Cardiac muscle cell (in vitro differentiated cells and primary cell): ENCODE data around the gene MCTP1. TPM values are rescaled to one million over a fixed set of nuclear protein-coding genes. Genes with fewer than 3 reads are reported as not detected.
A peak's percentile ranks its signal among the peaks of the same experiment; 100 is the strongest.

Experiments
- DNase-seq, 2 donors: peaks; one replicate each; pipeline versions ENCODE4 v3.0.0 to v3.0.0-alpha.2; 2010 to 2017; ENCODE audit warnings: low read depth in 1 of 2, low spot score in 1 of 2
- H3K27ac ChIP-seq: fragments of 200-600 bp; sonication (generic); 2 replicates; pipeline ENCODE4 v1.5.1; 2016
- H3K27me3 ChIP-seq: fragments of 200-600 bp; sonication (generic); 2 replicates; pipeline ENCODE4 v1.6.0; 2016; ENCODE audit warnings: control low read depth
- H3K36me3 ChIP-seq: fragments of 200-600 bp; sonication (generic); 2 replicates; pipeline ENCODE4 v1.5.1; 2016; ENCODE audit warnings: control low read depth
- H3K4me1 ChIP-seq: fragments of 200-600 bp; sonication (generic); 2 replicates; pipeline ENCODE4 v1.8.1; 2017; ENCODE audit warnings: low read depth, mild to moderate bottlenecking, mixed run types
- H3K4me3 ChIP-seq: fragments of 200-600 bp; sonication (generic); 2 replicates; pipeline ENCODE4 v1.5.1; 2016; ENCODE audit warnings: mild to moderate bottlenecking
- H3K9me3 ChIP-seq: fragments of 200-600 bp; sonication (generic); 2 replicates; pipeline ENCODE4 v1.5.1; 2017; ENCODE audit warnings: low read depth, mild to moderate bottlenecking, control low read depth
- polyA plus RNA-seq: library from polyadenylated mRNA; unstranded; fragments of >200 nt; fragmentation: Nextera tagmentation; extraction: Ambion mirVana; gene quantifications from 2 replicates; pipeline ENCODE4 v1.2.1, GENCODE V29; 2016
- total RNA-seq: library from RNA; depleted of rRNA; stranded (reverse); fragments of >200 nt; gene quantifications from 2 replicates; pipeline ENCODE4 v1.2.3, GENCODE V29; 2016
- TF ChIP-seq, protein P1 (sequence below): IDR thresholded peaks from 2 replicates; pipeline ENCODE4 v1.5.1; 2012; ENCODE audit warnings: low read depth, mild to moderate bottlenecking, low read length

MCTP1 gene
- total and polyA plus RNA-seq, 2 experiments from 2014 or later = 1.4 TPM; not detected in 1

DNA sequence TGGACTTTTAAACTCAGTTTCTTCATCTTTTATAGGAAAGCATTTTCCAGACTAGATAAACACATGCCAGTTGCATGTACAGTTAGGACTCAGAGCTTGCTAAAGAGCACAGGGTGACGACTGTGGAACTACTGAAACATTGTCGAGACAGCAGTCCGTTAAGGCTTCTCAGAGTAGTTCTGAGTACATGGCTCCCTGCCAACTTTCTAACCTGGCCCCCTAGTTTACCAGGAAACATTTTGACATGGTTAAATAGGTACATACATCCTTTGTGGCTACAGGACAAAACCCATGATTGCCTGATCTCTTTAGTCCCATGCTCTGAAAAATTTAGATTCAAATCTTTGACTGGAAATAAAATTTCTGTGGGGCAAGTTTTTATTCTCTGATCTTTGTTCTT lies 536.7 kb downstream of the MCTP1 start:
- Histone ChIP-seq H3K4me3 (no peak overlapping the region), H3K27ac (no peak overlapping the region), H3K36me3 (no peaks in the 10 kb centered on the region), H3K4me1 (peaks cover 4% of the 10 kb centered on the region), H3K27me3 (no peaks in the 10 kb centered on the region), H3K9me3 (no peaks in the 10 kb centered on the region)
- DNase-seq = no peak
- TF ChIP-seq, protein P1, sequence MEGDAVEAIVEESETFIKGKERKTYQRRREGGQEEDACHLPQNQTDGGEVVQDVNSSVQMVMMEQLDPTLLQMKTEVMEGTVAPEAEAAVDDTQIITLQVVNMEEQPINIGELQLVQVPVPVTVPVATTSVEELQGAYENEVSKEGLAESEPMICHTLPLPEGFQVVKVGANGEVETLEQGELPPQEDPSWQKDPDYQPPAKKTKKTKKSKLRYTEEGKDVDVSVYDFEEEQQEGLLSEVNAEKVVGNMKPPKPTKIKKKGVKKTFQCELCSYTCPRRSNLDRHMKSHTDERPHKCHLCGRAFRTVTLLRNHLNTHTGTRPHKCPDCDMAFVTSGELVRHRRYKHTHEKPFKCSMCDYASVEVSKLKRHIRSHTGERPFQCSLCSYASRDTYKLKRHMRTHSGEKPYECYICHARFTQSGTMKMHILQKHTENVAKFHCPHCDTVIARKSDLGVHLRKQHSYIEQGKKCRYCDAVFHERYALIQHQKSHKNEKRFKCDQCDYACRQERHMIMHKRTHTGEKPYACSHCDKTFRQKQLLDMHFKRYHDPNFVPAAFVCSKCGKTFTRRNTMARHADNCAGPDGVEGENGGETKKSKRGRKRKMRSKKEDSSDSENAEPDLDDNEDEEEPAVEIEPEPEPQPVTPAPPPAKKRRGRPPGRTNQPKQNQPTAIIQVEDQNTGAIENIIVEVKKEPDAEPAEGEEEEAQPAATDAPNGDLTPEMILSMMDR = no peak

- TF ChIP-seq, protein P1 = no peak
- no peaks in the 10 kb centered on the region for H3K9me3 ChIP-seq
- no peak for DNase-seq
- no peaks in the 10 kb centered on the region for H3K27me3 ChIP-seq
- peaks cover 4% of the 10 kb centered on the region for H3K4me1 ChIP-seq
- no peak overlapping the region for H3K27ac ChIP-seq
- H3K4me3 ChIP-seq = no peak overlapping the region
- H3K36me3 ChIP-seq = no peaks in the 10 kb centered on the region
These were observed 537.5 kb downstream of the MCTP1 start for GRCh38 chr5:94747371-94747770.

DNA sequence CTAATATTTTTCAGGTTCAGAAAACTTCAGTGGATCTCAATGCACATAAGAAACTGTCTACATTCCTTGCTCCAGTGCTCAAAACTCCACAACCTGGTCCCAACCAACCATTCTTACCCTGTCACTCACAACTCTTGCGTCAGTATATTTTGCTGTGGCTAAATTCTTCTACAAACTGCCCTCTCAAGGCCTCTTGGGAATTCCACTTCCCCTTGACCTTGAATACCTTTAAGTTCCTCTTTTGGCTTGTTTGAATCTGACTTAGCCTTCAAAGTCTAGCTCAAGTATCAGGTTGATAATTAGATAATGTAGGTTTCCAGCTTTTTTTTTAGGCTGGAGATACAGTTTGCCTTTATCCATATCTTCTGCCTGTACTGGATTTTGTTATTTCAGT lies 538.2 kb downstream of the MCTP1 start:
- H3K36me3 ChIP-seq = no peaks in the 10 kb centered on the region
- H3K27ac ChIP-seq = no peak overlapping the region
- peak; percentile 25 to 32 for DNase-seq

DNA sequence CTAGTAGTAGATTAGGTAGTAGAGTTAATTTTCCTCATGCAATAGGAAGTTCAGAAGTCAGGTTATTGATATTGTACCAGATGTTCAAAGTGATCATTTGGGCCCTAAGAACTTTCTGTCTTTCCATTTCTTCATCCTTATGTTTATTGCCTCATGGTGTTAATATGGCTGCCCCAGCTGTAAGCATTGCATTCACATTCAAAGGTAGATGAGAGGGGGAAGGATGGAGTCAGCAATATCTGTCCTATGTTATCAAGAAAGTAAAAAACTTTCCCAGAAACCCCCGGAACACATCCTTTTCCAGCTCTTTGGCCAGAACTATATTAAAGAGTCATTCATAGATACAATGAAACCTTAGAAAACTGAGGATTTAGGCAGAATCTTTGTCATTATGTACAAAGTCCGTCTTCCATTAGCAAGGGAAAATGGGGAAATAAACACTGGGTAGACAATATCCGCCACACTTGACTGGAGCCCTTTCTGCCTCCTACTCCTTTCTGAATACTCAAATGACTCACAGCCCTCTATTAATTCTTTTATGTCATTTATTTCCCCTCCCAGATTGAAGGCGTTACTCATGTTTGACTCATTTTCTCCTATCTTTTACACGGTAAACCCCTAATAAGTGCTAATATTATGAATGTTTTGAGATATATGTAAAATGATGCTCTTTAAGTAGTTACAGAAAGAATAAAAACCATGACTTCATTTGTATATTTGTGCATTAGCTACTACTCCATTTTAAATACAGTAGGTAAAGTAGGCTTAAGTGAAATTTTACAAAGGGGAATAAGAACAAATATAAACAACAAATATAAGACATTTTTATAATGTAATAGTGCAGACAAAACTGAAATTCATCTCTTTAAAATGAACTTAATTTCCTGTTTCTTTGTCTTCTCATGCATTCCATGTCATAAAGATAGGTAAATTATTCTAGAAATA lies 538.8 kb downstream of the MCTP1 start:
- H3K4me1 ChIP-seq = peaks cover 1% of the 10 kb centered on the region
- TF ChIP-seq, protein P1 = no peak
- no peak for DNase-seq
- H3K36me3 ChIP-seq = no peaks in the 10 kb centered on the region
- H3K9me3 ChIP-seq = no peaks in the 10 kb centered on the region
- no peaks in the 10 kb centered on the region for H3K27me3 ChIP-seq
- H3K4me3 ChIP-seq = no peak overlapping the region
- no peak overlapping the region for H3K27ac ChIP-seq

More for the DNA sequence above, 538.2 kb downstream of the MCTP1 start:
- Histone ChIP-seq H3K9me3 (no peaks in the 10 kb centered on the region), H3K4me1 (peaks cover 4% of the 10 kb centered on the region), H3K4me3 (no peak overlapping the region), H3K27me3 (no peaks in the 10 kb centered on the region)
- TF ChIP-seq, protein P1 = no peak

DNA sequence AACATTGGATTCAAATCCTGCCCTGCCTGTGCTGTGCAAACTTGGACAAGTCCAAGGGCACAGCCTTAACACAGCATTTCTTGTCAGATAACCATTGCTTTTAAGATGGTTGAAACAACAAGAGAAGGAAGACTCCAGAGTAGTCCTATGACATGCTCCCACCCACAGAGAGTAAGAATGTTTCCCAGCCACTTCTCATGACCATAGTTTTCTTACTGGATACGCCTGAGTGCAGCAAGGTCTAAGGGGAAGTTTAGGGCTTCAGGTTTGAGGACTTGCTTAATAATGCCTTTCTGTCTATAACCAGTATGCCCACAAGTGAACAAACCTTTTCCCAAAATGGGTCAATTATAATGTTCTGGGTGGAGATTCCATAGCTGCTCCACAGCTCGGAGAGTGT lies 540.0 kb downstream of the MCTP1 start:
- Histone ChIP-seq H3K4me3 (no peak overlapping the region), H3K36me3 (no peaks in the 10 kb centered on the region), H3K4me1 (no peaks in the 10 kb centered on the region), H3K27me3 (no peaks in the 10 kb centered on the region), H3K27ac (no peak overlapping the region), H3K9me3 (no peaks in the 10 kb centered on the region)
- no peak for DNase-seq
- TF ChIP-seq, protein P1 = no peak
